ENCODE measurements around the gene DPEP1. TPM values are rescaled to one million over a fixed set of nuclear protein-coding genes. Genes with fewer than 3 reads are reported as not detected.

DPEP1 gene
- total and polyA plus RNA-seq, 2 donors (not counting 3 experiments of a cell fraction or from before 2014, with no cell fraction given) = 0.37 to 0.44 TPM

- no peaks in the 10 kb centered on the region for H3K27me3 ChIP-seq (ENCODE audit: control insufficient read depth in 2 of 2, insufficient read depth in 2 of 2, low read length in 2 of 2)
- no peak overlapping the region for H3K9ac ChIP-seq (replicated peaks; ENCODE audit: extremely low read depth, insufficient read depth, low read length)
- ChIA-PET POLR2A (no interaction called here), CTCF (interaction anchor here (0.6 to 1.7 kb wide), 5 partner anchors 10 to 25 kb away, joined by 3 to 5 read pairs (median 3); no protein-coding TSS in a partner anchor)
- H3K27ac ChIP-seq (ENCODE audit: insufficient read depth, low read depth, low read length) = no peak overlapping the region
- DNase-seq (ENCODE audit: low read depth, low spot score) (no peak), FAIRE-seq (no peak)
- no peak for TF ChIP-seq MYC (IDR thresholded peaks at IDR 0.05; ENCODE audit: low read depth, low read length)
- TF ChIP-seq CTCF (IDR thresholded peaks at IDR 0.05; ENCODE audit: extremely low read depth in 1 of 2, insufficient read depth in 1 of 2, low read depth in 1 of 2, low read length in 2 of 2) = no peak
- TF ChIP-seq JUN (IDR thresholded peaks at IDR 0.05; ENCODE audit: borderline replicate concordance, insufficient read depth, insufficient read length, low read depth) = no peak
- no peak for TF ChIP-seq MAX (IDR thresholded peaks at IDR 0.05; ENCODE audit: insufficient read depth, insufficient read length)
- TF ChIP-seq POLR2AphosphoS5 (IDR thresholded peaks at IDR 0.05; ENCODE audit: insufficient read depth, low read depth, low read length) = no peak
- no peak for TF ChIP-seq GATA2 (IDR thresholded peaks at IDR 0.05; ENCODE audit: insufficient read depth, insufficient read length, low read depth, low read length)
- no peak for TF ChIP-seq EZH2 (IDR thresholded peaks at IDR 0.05; ENCODE audit: borderline replicate concordance, low read depth, low read length, severe bottlenecking)
- no peak for TF ChIP-seq FOS (IDR thresholded peaks at IDR 0.05; ENCODE audit: borderline replicate concordance, insufficient read depth, low read length)
- TF ChIP-seq POLR2A (IDR thresholded peaks at IDR 0.05; ENCODE audit: low read depth, low read length) = no peak
- H3K9me3 ChIP-seq (replicated peaks; ENCODE audit: control insufficient read depth, insufficient read depth, low read length) = no peaks in the 10 kb centered on the region
- no peak overlapping the region for H2AFZ ChIP-seq (ENCODE audit: low read depth, low read length)
- peaks cover 2% of the 10 kb centered on the region for H3K4me1 ChIP-seq (ENCODE audit: control insufficient read depth, extremely low read depth, insufficient read depth, low read length)
- no peaks in the 10 kb centered on the region for H3K79me2 ChIP-seq (ENCODE audit: control insufficient read depth, insufficient read depth, low read length)
- no peak overlapping the region for H3K4me3 ChIP-seq (replicated peaks in 1 of 3; ENCODE audit: insufficient read depth in 1 of 3, low read depth in 1 of 3, low read length in 3 of 3)
- no TSS peak for BruUV-seq (replicated peaks)
- dilution Hi-C loops (cut with MboI; ENCODE audit: extremely low pct_ligation_motif_present, low sequenced_read_pairs) (no loop called here), intact Hi-C loops (cut with micrococcal nuclease) (no loop called here)
- H3K4me2 ChIP-seq (ENCODE audit: insufficient read depth, low read length) = no peak overlapping the region
- no peaks in the 10 kb centered on the region for H3K9me1 ChIP-seq (replicated peaks; ENCODE audit: control insufficient read depth, extremely low read depth, insufficient read depth, low read length)
- H4K20me1 ChIP-seq (replicated peaks; ENCODE audit: control insufficient read depth, extremely low read depth, insufficient read depth, low read length) = no peaks in the 10 kb centered on the region
- H3K36me3 ChIP-seq (ENCODE audit: control insufficient read depth in 2 of 2, extremely low read depth in 1 of 2, insufficient read depth in 2 of 2, low read length in 2 of 2) = no peaks in the 10 kb centered on the region
Measured at GRCh38 chr16:89617036-89617435, 3.6 kb downstream of the DPEP1 start.

All from endothelial cell of umbilical vein (primary cell).